ENCODE measurements around the gene MAP1B. TPM values are rescaled to one million over a fixed set of nuclear protein-coding genes. Genes with fewer than 3 reads are reported as not detected.

MAP1B gene
- total and polyA plus RNA-seq, 4 donors: 0.58 to 5.0 (median 2.1) TPM

DNA sequence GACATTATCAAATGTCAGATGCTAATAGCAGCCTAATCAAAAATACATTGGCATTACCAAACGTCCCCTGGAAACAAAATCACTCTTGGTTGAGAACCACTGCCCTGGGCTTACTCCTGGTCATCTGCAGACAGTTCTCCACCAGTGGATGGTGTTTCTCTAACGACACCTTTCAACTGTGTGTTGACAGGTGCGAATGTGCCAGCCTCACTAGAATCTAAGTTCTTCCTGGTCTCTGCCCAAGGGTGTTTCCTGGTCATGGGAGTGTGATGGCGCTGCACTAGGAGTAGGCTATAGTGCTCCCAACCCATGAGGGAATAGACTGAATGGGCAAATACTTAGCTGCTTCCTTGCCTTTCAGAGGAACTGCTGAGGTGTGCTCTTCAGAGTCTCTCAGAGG, 106.9 kb downstream of the MAP1B start:
- WGBS: 92% methylated on average over 4 of the region's 4 CpGs
- TF ChIP-seq RXRA (IDR thresholded peaks at IDR 0.05): no peak
- TF ChIP-seq, protein P1, sequence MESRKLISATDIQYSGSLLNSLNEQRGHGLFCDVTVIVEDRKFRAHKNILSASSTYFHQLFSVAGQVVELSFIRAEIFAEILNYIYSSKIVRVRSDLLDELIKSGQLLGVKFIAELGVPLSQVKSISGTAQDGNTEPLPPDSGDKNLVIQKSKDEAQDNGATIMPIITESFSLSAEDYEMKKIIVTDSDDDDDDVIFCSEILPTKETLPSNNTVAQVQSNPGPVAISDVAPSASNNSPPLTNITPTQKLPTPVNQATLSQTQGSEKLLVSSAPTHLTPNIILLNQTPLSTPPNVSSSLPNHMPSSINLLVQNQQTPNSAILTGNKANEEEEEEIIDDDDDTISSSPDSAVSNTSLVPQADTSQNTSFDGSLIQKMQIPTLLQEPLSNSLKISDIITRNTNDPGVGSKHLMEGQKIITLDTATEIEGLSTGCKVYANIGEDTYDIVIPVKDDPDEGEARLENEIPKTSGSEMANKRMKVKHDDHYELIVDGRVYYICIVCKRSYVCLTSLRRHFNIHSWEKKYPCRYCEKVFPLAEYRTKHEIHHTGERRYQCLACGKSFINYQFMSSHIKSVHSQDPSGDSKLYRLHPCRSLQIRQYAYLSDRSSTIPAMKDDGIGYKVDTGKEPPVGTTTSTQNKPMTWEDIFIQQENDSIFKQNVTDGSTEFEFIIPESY (IDR thresholded peaks at IDR 0.05): no peak
- TF ChIP-seq EGR1 (IDR thresholded peaks at IDR 0.05; ENCODE audit: low read depth in 2 of 2): no peak
- no peak for TF ChIP-seq GABPA (IDR thresholded peaks at IDR 0.05 in 1 of 2, conservative IDR thresholded peaks at IDR 0.05 in 1 of 2)
- no peak for TF ChIP-seq YY1 (IDR thresholded peaks at IDR 0.05)
- TF ChIP-seq HNF4A (conservative IDR thresholded peaks at IDR 0.05): no peak
- no peak for TF ChIP-seq SP1 (IDR thresholded peaks at IDR 0.05)
- TF ChIP-seq RAD21 (IDR thresholded peaks at IDR 0.05): no peak
- no peak for TF ChIP-seq NR2F2 (IDR thresholded peaks at IDR 0.05)
- TF ChIP-seq HNF4G (IDR thresholded peaks at IDR 0.05): no peak
- no peak for TF ChIP-seq FOXA2 (IDR thresholded peaks at IDR 0.05)
- TF ChIP-seq, protein P2, sequence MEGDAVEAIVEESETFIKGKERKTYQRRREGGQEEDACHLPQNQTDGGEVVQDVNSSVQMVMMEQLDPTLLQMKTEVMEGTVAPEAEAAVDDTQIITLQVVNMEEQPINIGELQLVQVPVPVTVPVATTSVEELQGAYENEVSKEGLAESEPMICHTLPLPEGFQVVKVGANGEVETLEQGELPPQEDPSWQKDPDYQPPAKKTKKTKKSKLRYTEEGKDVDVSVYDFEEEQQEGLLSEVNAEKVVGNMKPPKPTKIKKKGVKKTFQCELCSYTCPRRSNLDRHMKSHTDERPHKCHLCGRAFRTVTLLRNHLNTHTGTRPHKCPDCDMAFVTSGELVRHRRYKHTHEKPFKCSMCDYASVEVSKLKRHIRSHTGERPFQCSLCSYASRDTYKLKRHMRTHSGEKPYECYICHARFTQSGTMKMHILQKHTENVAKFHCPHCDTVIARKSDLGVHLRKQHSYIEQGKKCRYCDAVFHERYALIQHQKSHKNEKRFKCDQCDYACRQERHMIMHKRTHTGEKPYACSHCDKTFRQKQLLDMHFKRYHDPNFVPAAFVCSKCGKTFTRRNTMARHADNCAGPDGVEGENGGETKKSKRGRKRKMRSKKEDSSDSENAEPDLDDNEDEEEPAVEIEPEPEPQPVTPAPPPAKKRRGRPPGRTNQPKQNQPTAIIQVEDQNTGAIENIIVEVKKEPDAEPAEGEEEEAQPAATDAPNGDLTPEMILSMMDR (IDR thresholded peaks at IDR 0.05; ENCODE audit: low read depth, low read length, missing input control): no peak
- TF ChIP-seq JUND (IDR thresholded peaks at IDR 0.05): no peak
- TF ChIP-seq, protein P3, sequence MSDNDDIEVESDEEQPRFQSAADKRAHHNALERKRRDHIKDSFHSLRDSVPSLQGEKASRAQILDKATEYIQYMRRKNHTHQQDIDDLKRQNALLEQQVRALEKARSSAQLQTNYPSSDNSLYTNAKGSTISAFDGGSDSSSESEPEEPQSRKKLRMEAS (IDR thresholded peaks at IDR 0.05): no peak
- Histone ChIP-seq H3K4me3 (ENCODE audit: low read depth in 1 of 3, low read length in 3 of 3) (no peak overlapping the region), H3K9me3 (ENCODE audit: control insufficient read depth in 4 of 4, low read length in 3 of 4) (no peaks in the 10 kb centered on the region), H3K27me3 (ENCODE audit: control insufficient read depth in 4 of 4, insufficient read depth in 4 of 4, low read length in 3 of 4) (no peaks in the 10 kb centered on the region), H3K27ac (ENCODE audit: low read depth in 1 of 2, low read length in 2 of 2) (no peak overlapping the region), H3K36me3 (ENCODE audit: control insufficient read depth in 4 of 4, insufficient read depth in 3 of 4, low read depth in 1 of 4, low read length in 3 of 4) (peaks cover 1 to 7% (median 6%) of the 10 kb centered on the region in 4 donors), H3K4me1 (ENCODE audit: control insufficient read depth in 4 of 4, insufficient read depth in 4 of 4, low read length in 3 of 4) (no peaks in the 10 kb centered on the region), H3K9ac (ENCODE audit: low read depth in 1 of 2, low read length in 2 of 2) (no peak overlapping the region)
- DNase-seq (ENCODE audit: low spot score): no peak

DNA sequence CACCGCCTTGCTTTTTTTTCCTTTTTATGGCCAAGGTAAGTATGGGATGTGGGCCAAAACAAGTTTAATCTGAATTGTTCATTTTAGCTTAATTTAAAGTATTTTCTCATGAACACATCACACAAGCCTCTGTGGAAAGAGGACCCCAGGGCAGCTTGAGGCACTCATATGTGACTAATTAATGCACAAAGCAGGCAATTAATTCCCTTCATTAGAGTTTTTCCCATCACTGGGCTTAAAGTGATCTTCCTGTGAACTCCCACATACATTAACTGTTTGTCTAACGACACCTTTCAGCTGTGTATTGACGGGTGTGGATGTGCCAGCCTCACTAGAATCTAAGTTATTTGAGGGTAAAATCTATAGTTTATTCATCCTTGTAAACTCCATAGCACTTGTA, 109.5 kb downstream of the MAP1B start:
- Histone ChIP-seq H3K4me1 (ENCODE audit: control insufficient read depth in 4 of 4, insufficient read depth in 4 of 4, low read length in 3 of 4) (no peaks in the 10 kb centered on the region), H3K27me3 (ENCODE audit: control insufficient read depth in 4 of 4, insufficient read depth in 4 of 4, low read length in 3 of 4) (no peaks in the 10 kb centered on the region), H3K9me3 (ENCODE audit: control insufficient read depth in 4 of 4, low read length in 3 of 4) (no peaks in the 10 kb centered on the region), H3K9ac (ENCODE audit: low read depth in 1 of 2, low read length in 2 of 2) (no peak overlapping the region), H3K27ac (ENCODE audit: low read depth in 1 of 2, low read length in 2 of 2) (no peak overlapping the region), H3K4me3 (ENCODE audit: low read depth in 1 of 3, low read length in 3 of 3) (no peak overlapping the region), H3K36me3 (ENCODE audit: control insufficient read depth in 4 of 4, insufficient read depth in 3 of 4, low read depth in 1 of 4, low read length in 3 of 4) (peaks cover 4 to 29% (median 20%) of the 10 kb centered on the region in 4 donors)
- TF ChIP-seq, protein P4, sequence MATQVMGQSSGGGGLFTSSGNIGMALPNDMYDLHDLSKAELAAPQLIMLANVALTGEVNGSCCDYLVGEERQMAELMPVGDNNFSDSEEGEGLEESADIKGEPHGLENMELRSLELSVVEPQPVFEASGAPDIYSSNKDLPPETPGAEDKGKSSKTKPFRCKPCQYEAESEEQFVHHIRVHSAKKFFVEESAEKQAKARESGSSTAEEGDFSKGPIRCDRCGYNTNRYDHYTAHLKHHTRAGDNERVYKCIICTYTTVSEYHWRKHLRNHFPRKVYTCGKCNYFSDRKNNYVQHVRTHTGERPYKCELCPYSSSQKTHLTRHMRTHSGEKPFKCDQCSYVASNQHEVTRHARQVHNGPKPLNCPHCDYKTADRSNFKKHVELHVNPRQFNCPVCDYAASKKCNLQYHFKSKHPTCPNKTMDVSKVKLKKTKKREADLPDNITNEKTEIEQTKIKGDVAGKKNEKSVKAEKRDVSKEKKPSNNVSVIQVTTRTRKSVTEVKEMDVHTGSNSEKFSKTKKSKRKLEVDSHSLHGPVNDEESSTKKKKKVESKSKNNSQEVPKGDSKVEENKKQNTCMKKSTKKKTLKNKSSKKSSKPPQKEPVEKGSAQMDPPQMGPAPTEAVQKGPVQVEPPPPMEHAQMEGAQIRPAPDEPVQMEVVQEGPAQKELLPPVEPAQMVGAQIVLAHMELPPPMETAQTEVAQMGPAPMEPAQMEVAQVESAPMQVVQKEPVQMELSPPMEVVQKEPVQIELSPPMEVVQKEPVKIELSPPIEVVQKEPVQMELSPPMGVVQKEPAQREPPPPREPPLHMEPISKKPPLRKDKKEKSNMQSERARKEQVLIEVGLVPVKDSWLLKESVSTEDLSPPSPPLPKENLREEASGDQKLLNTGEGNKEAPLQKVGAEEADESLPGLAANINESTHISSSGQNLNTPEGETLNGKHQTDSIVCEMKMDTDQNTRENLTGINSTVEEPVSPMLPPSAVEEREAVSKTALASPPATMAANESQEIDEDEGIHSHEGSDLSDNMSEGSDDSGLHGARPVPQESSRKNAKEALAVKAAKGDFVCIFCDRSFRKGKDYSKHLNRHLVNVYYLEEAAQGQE (IDR thresholded peaks at IDR 0.05): no peak
- TF ChIP-seq RXRA (IDR thresholded peaks at IDR 0.05) (no peak), HNF4A (conservative IDR thresholded peaks at IDR 0.05) (no peak), HNF4G (IDR thresholded peaks at IDR 0.05) (no peak), SP1 (IDR thresholded peaks at IDR 0.05) (no peak), FOXA1 (IDR thresholded peaks at IDR 0.05) (no peak), EGR1 (IDR thresholded peaks at IDR 0.05; ENCODE audit: low read depth in 2 of 2) (no peak), FOXA2 (IDR thresholded peaks at IDR 0.05) (no peak), YY1 (IDR thresholded peaks at IDR 0.05) (no peak), RAD21 (IDR thresholded peaks at IDR 0.05) (no peak), JUND (IDR thresholded peaks at IDR 0.05) (no peak), TAF1 (conservative IDR thresholded peaks at IDR 0.05) (no peak)
- TF ChIP-seq, protein P2 (IDR thresholded peaks at IDR 0.05; ENCODE audit: low read depth, low read length, missing input control): no peak
- TF ChIP-seq, protein P1 (IDR thresholded peaks at IDR 0.05): no peak
- TF ChIP-seq, protein P3 (IDR thresholded peaks at IDR 0.05): no peak
- 94% methylated on average over 3 of the region's 3 CpGs for WGBS
- no peak for DNase-seq (ENCODE audit: low spot score)
